HCT116 (cell line): ENCODE measurements around the gene TDO2. TPM values are rescaled to one million over a fixed set of nuclear protein-coding genes. Genes with fewer than 3 reads are reported as not detected.

ENCODE experiments used
- ATAC-seq: fragments of 200-7000 bp; cut with Tn5 transposase; 2 replicates; pipeline ENCODE4 v1.9.1; 2020; ENCODE audit warnings: mild to moderate bottlenecking, moderate library complexity
- BruUV-seq: library from RNA; stranded (reverse); fragments of 400-500 nt; replicated peaks from 2 replicates; lab custom pipeline; 2021; lab: Mats Ljungman, UMichigan
- CTCF ChIA-PET: fragments of 300-600 bp; sonication (Branson Sonifier 250); formaldehyde crosslinking; loops from one replicate; lab custom pipeline; 2021; ENCODE audit warnings: antibody characterized with exemption; lab: Charles Lee
- POLR2A ChIA-PET: fragments of 300-600, 350-600 bp; sonication (Branson Sonifier 250); formaldehyde crosslinking; loops from one replicate; lab custom pipeline; 2021; ENCODE audit warnings: antibody characterized with exemption; lab: Charles Lee
- RAD21 ChIA-PET, 2 experiments: fragments of 300-600 bp; sonication (Branson Sonifier 250); formaldehyde crosslinking; loops; one replicate each; lab custom pipeline; 2023; ENCODE audit warnings: low total read pairs in 2 of 2; ENCODE audit not compliant: uncharacterized antibody in 2 of 2, unreplicated experiment in 2 of 2, low non-redundant PET in 1 of 2; lab: Charles Lee
- DNase-seq: peaks from one replicate; pipeline ENCODE4 v3.0.0-alpha.2; 2010; ENCODE audit warnings: low read depth, low spot score
- H2AFZ ChIP-seq: fragments of 200-600 bp; shearing (Covaris generic), sonication (generic); 2 replicates; pipeline ENCODE4 v1.6.1; 2017; ENCODE audit warnings: low read depth, mixed run types, mixed read lengths, antibody characterized with exemption, low read length; ENCODE audit not compliant: poor library complexity, severe bottlenecking
- H3K27ac ChIP-seq: 2 replicates; pipeline ENCODE4 v1.5.1; 2012; ENCODE audit warnings: low read depth, low read length
- H3K27me3 ChIP-seq: fragments of 200-600 bp; sonication (generic); 2 replicates; pipeline ENCODE4 v1.6.1; 2016; ENCODE audit warnings: mixed run types, low read length, mixed read lengths; ENCODE audit not compliant: insufficient read depth
- H3K36me3 ChIP-seq, 2 experiments: fragments of 200-500 bp in 1 of 2; fragments of 200-600 bp in 1 of 2; sonication (Bioruptor generic) in 1 of 2; sonication (generic) in 1 of 2; 2 replicates each; pipeline versions ENCODE4 v1.5.1 to v1.6.1; 2014 to 2016; ENCODE audit warnings: low read length in 2 of 2, inconsistent platforms in 1 of 2, mixed read lengths in 1 of 2, mixed run types in 1 of 2; ENCODE audit not compliant: insufficient read depth in 2 of 2, control insufficient read depth in 1 of 2
- H3K4me1 ChIP-seq, 2 experiments: fragments of 200-600 bp in 1 of 2; sonication (generic) in 1 of 2; 2 replicates each; pipeline versions ENCODE4 v1.5.1 to v1.6.1; 2012 to 2017; ENCODE audit warnings: low read length in 2 of 2, inconsistent platforms in 1 of 2, mild to moderate bottlenecking in 1 of 2, mixed read lengths in 1 of 2, mixed run types in 1 of 2, moderate library complexity in 1 of 2; ENCODE audit not compliant: insufficient read depth in 2 of 2, control insufficient read depth in 1 of 2
- H3K4me2 ChIP-seq: fragments of 200-600 bp; sonication (generic); 2 replicates; pipeline ENCODE4 v1.6.1; 2017; ENCODE audit warnings: mixed run types, low read length, mixed read lengths
- H3K4me3 ChIP-seq, 2 experiments: fragments of 200-600 bp in 1 of 2; sonication (generic) in 1 of 2; replicated peaks in 1 of 2; 2 replicates each; pipeline ENCODE4 v1.5.1; 2011 to 2016; ENCODE audit warnings: low read length in 2 of 2, control low read depth in 1 of 2, low read depth in 1 of 2, mild to moderate bottlenecking in 1 of 2, mixed read lengths in 1 of 2, mixed run types in 1 of 2
- H3K79me2 ChIP-seq: fragments of 200-600 bp; sonication (generic); 2 replicates; pipeline ENCODE4 v1.6.1; 2017; ENCODE audit warnings: mild to moderate bottlenecking, mixed run types, low read length, moderate library complexity, mixed read lengths; ENCODE audit not compliant: insufficient read depth
- H3K9ac ChIP-seq: fragments of 200-600 bp; sonication (generic); 2 replicates; pipeline ENCODE4 v1.6.1; 2016; ENCODE audit warnings: low read length, mixed read lengths
- H3K9me2 ChIP-seq: fragments of 200-600 bp; sonication (generic), shearing (Covaris generic); 2 replicates; pipeline ENCODE4 v1.6.1; 2017; ENCODE audit warnings: mixed run types, mild to moderate bottlenecking, moderate library complexity; ENCODE audit not compliant: insufficient read depth
- H3K9me3 ChIP-seq, 2 experiments: fragments of 200-500 bp in 1 of 2; fragments of 200-600 bp in 1 of 2; sonication (Bioruptor generic) in 1 of 2; sonication (generic) in 1 of 2; 2 replicates each; pipeline ENCODE4 v1.6.1; 2014 to 2017; ENCODE audit warnings: low read length in 2 of 2, mixed read lengths in 2 of 2, inconsistent platforms in 1 of 2, low read depth in 1 of 2, mild to moderate bottlenecking in 1 of 2, mixed run types in 1 of 2, moderate library complexity in 1 of 2; ENCODE audit not compliant: control insufficient read depth in 1 of 2, insufficient read depth in 1 of 2
- H4K20me1 ChIP-seq: fragments of 200-600 bp; sonication (generic), shearing (Covaris generic); 2 replicates; pipeline ENCODE4 v1.6.1; 2017; ENCODE audit warnings: mixed run types, mild to moderate bottlenecking, moderate library complexity; ENCODE audit not compliant: insufficient read depth
- CEBPB ChIP-seq: IDR thresholded peaks from 2 replicates; pipeline ENCODE4 v1.6.1; 2012; ENCODE audit warnings: low read depth
- ELF1 ChIP-seq: IDR thresholded peaks from 2 replicates; pipeline ENCODE4 v1.6.1; 2012; ENCODE audit warnings: low read depth, borderline replicate concordance
- EZH2phosphoT487 ChIP-seq: fragments of 200-600 bp; IDR thresholded peaks from 2 replicates; pipeline ENCODE4 v1.6.1; 2018; ENCODE audit warnings: antibody characterized with exemption, borderline replicate concordance
- JUND ChIP-seq: IDR thresholded peaks from 2 replicates; pipeline ENCODE4 v1.6.1; 2012
- RAD21 ChIP-seq: IDR thresholded peaks from 2 replicates; pipeline ENCODE4 v1.6.1; 2012; ENCODE audit warnings: low read depth, mild to moderate bottlenecking
- SIN3A ChIP-seq: IDR thresholded peaks from 2 replicates; pipeline ENCODE4 v1.6.1; 2012; ENCODE audit warnings: low read depth
- SP1 ChIP-seq: IDR thresholded peaks from 2 replicates; pipeline ENCODE4 v1.6.1; 2012; ENCODE audit warnings: low read depth
- TCF7L2 ChIP-seq: IDR thresholded peaks from 2 replicates; pipeline ENCODE4 v1.7.0; 2011; ENCODE audit warnings: borderline replicate concordance, inconsistent platforms; ENCODE audit not compliant: insufficient read depth, insufficient read length; ENCODE audit errors: extremely low read depth
- ZNF274 ChIP-seq: fragments of 200-500 bp; sonication (Bioruptor generic); IDR thresholded peaks from 2 replicates; pipeline ENCODE4 v1.6.1; 2014; ENCODE audit warnings: mild to moderate bottlenecking, low read depth, low read length, inconsistent platforms
- intact Hi-C: fragments of 100-400 bp; cut with micrococcal nuclease; formaldehyde crosslinking; loops from 2 replicates; pipeline ENCODE4 v1.10.0; 2022
- total RNA-seq: library from RNA; stranded (reverse); gene quantifications from one replicate; pipeline ENCODE4 v1.2.1, GENCODE V29; 2021; ENCODE audit not compliant: unreplicated experiment
- TF ChIP-seq, protein P1 (sequence below): IDR thresholded peaks from 2 replicates; pipeline ENCODE4 v1.6.1; 2012; ENCODE audit warnings: low read depth
- TF ChIP-seq, protein P2 (sequence below): IDR thresholded peaks from 2 replicates; pipeline ENCODE4 v1.6.1; 2012
- TF ChIP-seq, protein P3 (sequence below), 3 experiments: fragments of 200-600 bp in 1 of 3; sonication (generic) in 1 of 3; IDR thresholded peaks in 2 of 3; conservative IDR thresholded peaks in 1 of 3; 2 replicates each; pipeline ENCODE4 v1.5.1; 2012 to 2017; ENCODE audit warnings: low read depth in 2 of 3, low read length in 2 of 3, antibody characterized with exemption in 1 of 3, borderline replicate concordance in 1 of 3, control low read depth in 1 of 3, mild to moderate bottlenecking in 1 of 3, mixed read lengths in 1 of 3, mixed run types in 1 of 3, moderate library complexity in 1 of 3; ENCODE audit not compliant: insufficient read depth in 1 of 3

TDO2 gene
- total RNA-seq, 1 experiment from 2014 or later: 0.27 TPM

DNA sequence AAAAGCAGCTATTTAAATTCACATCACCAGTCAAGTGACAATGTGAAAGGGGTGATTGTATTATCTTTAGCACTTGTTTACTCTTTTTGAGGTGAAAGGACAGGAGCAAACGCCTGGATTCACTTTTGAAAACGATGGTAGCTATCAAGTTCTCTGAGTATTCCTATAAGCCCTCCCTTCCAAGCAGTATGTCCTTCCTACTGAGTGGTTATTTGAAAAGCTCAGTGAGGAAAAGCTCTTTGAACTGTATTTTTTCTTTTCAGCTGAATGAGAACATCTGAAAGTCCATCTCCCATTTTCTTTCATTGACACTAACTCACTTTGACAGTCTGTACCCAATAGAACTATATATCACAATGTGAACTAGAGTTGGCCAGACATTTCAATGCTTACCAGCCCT, 59.3 kb downstream of the TDO2 start (continued):
- TF ChIP-seq, protein P1, sequence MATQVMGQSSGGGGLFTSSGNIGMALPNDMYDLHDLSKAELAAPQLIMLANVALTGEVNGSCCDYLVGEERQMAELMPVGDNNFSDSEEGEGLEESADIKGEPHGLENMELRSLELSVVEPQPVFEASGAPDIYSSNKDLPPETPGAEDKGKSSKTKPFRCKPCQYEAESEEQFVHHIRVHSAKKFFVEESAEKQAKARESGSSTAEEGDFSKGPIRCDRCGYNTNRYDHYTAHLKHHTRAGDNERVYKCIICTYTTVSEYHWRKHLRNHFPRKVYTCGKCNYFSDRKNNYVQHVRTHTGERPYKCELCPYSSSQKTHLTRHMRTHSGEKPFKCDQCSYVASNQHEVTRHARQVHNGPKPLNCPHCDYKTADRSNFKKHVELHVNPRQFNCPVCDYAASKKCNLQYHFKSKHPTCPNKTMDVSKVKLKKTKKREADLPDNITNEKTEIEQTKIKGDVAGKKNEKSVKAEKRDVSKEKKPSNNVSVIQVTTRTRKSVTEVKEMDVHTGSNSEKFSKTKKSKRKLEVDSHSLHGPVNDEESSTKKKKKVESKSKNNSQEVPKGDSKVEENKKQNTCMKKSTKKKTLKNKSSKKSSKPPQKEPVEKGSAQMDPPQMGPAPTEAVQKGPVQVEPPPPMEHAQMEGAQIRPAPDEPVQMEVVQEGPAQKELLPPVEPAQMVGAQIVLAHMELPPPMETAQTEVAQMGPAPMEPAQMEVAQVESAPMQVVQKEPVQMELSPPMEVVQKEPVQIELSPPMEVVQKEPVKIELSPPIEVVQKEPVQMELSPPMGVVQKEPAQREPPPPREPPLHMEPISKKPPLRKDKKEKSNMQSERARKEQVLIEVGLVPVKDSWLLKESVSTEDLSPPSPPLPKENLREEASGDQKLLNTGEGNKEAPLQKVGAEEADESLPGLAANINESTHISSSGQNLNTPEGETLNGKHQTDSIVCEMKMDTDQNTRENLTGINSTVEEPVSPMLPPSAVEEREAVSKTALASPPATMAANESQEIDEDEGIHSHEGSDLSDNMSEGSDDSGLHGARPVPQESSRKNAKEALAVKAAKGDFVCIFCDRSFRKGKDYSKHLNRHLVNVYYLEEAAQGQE: no peak
- TF ChIP-seq, protein P2, sequence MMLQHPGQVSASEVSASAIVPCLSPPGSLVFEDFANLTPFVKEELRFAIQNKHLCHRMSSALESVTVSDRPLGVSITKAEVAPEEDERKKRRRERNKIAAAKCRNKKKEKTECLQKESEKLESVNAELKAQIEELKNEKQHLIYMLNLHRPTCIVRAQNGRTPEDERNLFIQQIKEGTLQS: no peak
- TF ChIP-seq ZNF274: no peak
- no peak for TF ChIP-seq SIN3A
- TF ChIP-seq ELF1: no peak
- TF ChIP-seq JUND: no peak

DNA sequence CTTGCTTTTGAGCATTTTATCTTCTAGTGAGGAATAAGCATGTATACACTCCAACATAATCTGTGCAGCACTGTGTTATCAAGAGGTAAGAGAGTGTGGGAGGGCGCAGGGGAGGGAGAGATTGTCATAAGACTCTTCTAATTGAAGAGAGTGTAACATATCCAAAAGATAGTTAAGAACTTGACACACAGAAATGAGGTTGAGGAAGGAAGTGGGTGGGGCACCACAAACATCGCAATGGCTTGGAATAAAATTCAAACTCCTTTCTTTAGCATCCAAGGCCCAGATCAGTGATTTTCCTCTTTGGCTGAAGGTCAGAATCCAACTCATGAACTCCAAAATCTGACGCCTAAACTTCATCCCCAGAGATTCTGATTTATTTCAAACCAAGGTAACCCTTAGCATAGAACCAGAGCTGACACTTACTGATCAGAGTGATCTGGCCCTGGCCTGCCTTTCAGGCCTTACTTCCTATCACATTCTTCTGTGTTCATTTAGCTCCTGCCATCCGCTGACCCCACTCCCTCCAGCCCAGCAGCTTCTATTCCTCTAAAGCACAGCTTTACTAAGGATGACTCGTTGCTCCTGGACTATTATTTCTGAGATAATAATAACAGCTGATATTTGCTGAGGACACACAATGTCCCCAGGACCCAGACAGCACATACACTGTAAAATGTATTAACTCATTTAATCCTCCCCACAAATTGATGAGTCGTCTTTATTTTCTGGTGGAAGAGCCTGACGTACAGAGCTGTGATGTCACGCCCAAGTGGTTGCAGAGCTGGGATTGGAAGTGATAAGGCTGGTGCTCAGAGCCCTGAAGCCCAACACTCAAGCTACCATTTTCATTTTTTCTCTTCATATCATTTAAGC, 60.8 kb downstream of the TDO2 start:
- CTCF ChIA-PET: no interaction called here
- H3K9ac ChIP-seq: no peak overlapping the region
- no peaks in the 10 kb centered on the region for H3K27me3 ChIP-seq
- intact Hi-C loops: no loop called here
- no peaks in the 10 kb centered on the region for H3K9me3 ChIP-seq
- ATAC-seq (no peak), DNase-seq (no peak)
- no peak overlapping the region for H3K27ac ChIP-seq
- no peak overlapping the region for H3K4me2 ChIP-seq
- H3K9me2 ChIP-seq: no peaks in the 10 kb centered on the region
- H4K20me1 ChIP-seq: no peaks in the 10 kb centered on the region
- BruUV-seq: no TSS peak
- H3K79me2 ChIP-seq: no peaks in the 10 kb centered on the region
- RAD21 ChIA-PET: no interaction called here
- TF ChIP-seq, protein P3, sequence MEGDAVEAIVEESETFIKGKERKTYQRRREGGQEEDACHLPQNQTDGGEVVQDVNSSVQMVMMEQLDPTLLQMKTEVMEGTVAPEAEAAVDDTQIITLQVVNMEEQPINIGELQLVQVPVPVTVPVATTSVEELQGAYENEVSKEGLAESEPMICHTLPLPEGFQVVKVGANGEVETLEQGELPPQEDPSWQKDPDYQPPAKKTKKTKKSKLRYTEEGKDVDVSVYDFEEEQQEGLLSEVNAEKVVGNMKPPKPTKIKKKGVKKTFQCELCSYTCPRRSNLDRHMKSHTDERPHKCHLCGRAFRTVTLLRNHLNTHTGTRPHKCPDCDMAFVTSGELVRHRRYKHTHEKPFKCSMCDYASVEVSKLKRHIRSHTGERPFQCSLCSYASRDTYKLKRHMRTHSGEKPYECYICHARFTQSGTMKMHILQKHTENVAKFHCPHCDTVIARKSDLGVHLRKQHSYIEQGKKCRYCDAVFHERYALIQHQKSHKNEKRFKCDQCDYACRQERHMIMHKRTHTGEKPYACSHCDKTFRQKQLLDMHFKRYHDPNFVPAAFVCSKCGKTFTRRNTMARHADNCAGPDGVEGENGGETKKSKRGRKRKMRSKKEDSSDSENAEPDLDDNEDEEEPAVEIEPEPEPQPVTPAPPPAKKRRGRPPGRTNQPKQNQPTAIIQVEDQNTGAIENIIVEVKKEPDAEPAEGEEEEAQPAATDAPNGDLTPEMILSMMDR (IDR thresholded peaks at IDR 0.05 in 2 of 3, conservative IDR thresholded peaks at IDR 0.05 in 1 of 3; ENCODE audit: borderline replicate concordance in 1 of 3, insufficient read depth in 1 of 3, low read depth in 2 of 3, low read length in 2 of 3): no peak
- TF ChIP-seq CEBPB: no peak
- no peak for TF ChIP-seq EZH2phosphoT487
- TF ChIP-seq TCF7L2: no peak
- no peak for TF ChIP-seq SP1
- no peak for TF ChIP-seq RAD21
- POLR2A ChIA-PET: no interaction called here
- no peaks in the 10 kb centered on the region for H3K4me1 ChIP-seq
- no peak overlapping the region for H3K4me3 ChIP-seq
- H3K36me3 ChIP-seq: no peaks in the 10 kb centered on the region
- no peak overlapping the region for H2AFZ ChIP-seq
